MM.1S (cell line): Measurements from ENCODE around the gene UBP1.

ENCODE experiments used
- DNase-seq: peaks from one replicate; pipeline ENCODE4 v3.0.0-alpha.2; 2015
- H2AFZ ChIP-seq: fragments of 300-600 bp; sonication (generic); 2 replicates; pipeline ENCODE4 v1.6.0; 2016; ENCODE audit warnings: antibody characterized with exemption, low read length
- H3F3A ChIP-seq: fragments of 300-600 bp; sonication (generic); 2 replicates; pipeline ENCODE4 v1.6.1; 2016; ENCODE audit warnings: mild to moderate bottlenecking, antibody characterized with exemption, low read length, moderate library complexity, mixed read lengths; ENCODE audit not compliant: insufficient read depth
- H3K27ac ChIP-seq: fragments of 300-600 bp; sonication (generic); 2 replicates; pipeline ENCODE4 v1.5.1; 2016; ENCODE audit warnings: mild to moderate bottlenecking, low read length
- H3K27me3 ChIP-seq: fragments of 300-600 bp; sonication (generic); replicated peaks from 2 replicates; pipeline ENCODE4 v1.6.0; 2016; ENCODE audit warnings: low read length; ENCODE audit not compliant: insufficient read depth
- H3K36me3 ChIP-seq: fragments of 300-600 bp; sonication (generic); replicated peaks from 2 replicates; pipeline ENCODE4 v1.6.1; 2016; ENCODE audit warnings: mild to moderate bottlenecking, low read length, mixed read lengths; ENCODE audit not compliant: insufficient read depth
- H3K4me1 ChIP-seq: fragments of 300-600 bp; sonication (generic); 2 replicates; pipeline ENCODE4 v1.6.1; 2016; ENCODE audit warnings: low read length, mixed read lengths
- H3K4me2 ChIP-seq: fragments of 300-600 bp; sonication (generic); 2 replicates; pipeline ENCODE4 v1.6.0; 2016; ENCODE audit warnings: low read depth, low read length
- H3K4me3 ChIP-seq: fragments of 300-600 bp; sonication (generic); 2 replicates; pipeline ENCODE4 v1.5.1; 2016; ENCODE audit warnings: low read length, mixed read lengths
- H3K79me2 ChIP-seq: fragments of 300-600 bp; sonication (generic); 2 replicates; pipeline ENCODE4 v1.6.1; 2016; ENCODE audit warnings: mixed run types, low read length, mixed read lengths
- H3K9ac ChIP-seq: fragments of 300-600 bp; sonication (generic); 2 replicates; pipeline ENCODE4 v1.6.1; 2016; ENCODE audit warnings: low read length, mixed read lengths
- H3K9me2 ChIP-seq: fragments of 300-600 bp; sonication (generic); replicated peaks from 2 replicates; pipeline ENCODE4 v1.6.1; 2016; ENCODE audit warnings: mild to moderate bottlenecking, low read length, mixed read lengths; ENCODE audit not compliant: insufficient read depth
- H3K9me3 ChIP-seq: fragments of 300-600 bp; sonication (generic); replicated peaks from 2 replicates; pipeline ENCODE4 v1.6.1; 2016; ENCODE audit warnings: mild to moderate bottlenecking, low read length, mixed read lengths; ENCODE audit not compliant: insufficient read depth
- H4K20me1 ChIP-seq: fragments of 300-600 bp; sonication (generic); 2 replicates; pipeline ENCODE4 v1.6.1; 2016; ENCODE audit warnings: mild to moderate bottlenecking, low read length, moderate library complexity, mixed read lengths; ENCODE audit not compliant: insufficient read depth
- CTCF ChIP-seq: fragments of 300-600 bp; sonication (generic); IDR thresholded peaks from 2 replicates; pipeline ENCODE4 v1.5.1; 2016; ENCODE audit warnings: antibody characterized with exemption, low read length, mixed read lengths
- EZH2 ChIP-seq: fragments of 300-600 bp; sonication (generic); optimal IDR thresholded peaks from 2 replicates; pipeline ENCODE3; 2017; ENCODE audit warnings: low read depth, mild to moderate bottlenecking, antibody characterized with exemption, low read length, mixed read lengths
- EZH2phosphoT487 ChIP-seq: fragments of 300-600 bp; sonication (generic); IDR thresholded peaks from 2 replicates; pipeline ENCODE4 v1.6.1; 2018; ENCODE audit warnings: antibody characterized with exemption, low read length

The UBP1 gene

GRCh38 chr3:33364531-33365128 is 75.6 kb downstream of the UBP1 start:
- DNase-seq, result no peak
- Histone ChIP-seq H4K20me1 (no peaks in the 10 kb centered on the region), H3K9ac (no peak overlapping the region), H2AFZ (no peak overlapping the region), H3K4me3 (no peak overlapping the region), H3K4me2 (no peak overlapping the region), H3F3A (no peaks in the 10 kb centered on the region), H3K79me2 (no peaks in the 10 kb centered on the region), H3K27ac (no peak overlapping the region), H3K27me3 (no peaks in the 10 kb centered on the region), H3K9me2 (no peaks in the 10 kb centered on the region), H3K36me3 (no peaks in the 10 kb centered on the region), H3K4me1 (no peaks in the 10 kb centered on the region), H3K9me3 (no peaks in the 10 kb centered on the region)
- TF ChIP-seq EZH2 (no peak), CTCF (no peak), EZH2phosphoT487 (no peak)

GRCh38 chr3:33364060-33364459 is 76.1 kb downstream of the UBP1 start:
- no peak overlapping the region for H3K4me2 ChIP-seq
- no peak overlapping the region for H3K27ac ChIP-seq
- no peak overlapping the region for H3K9ac ChIP-seq
- H3K36me3 ChIP-seq, result no peaks in the 10 kb centered on the region
- H3K27me3 ChIP-seq, result no peaks in the 10 kb centered on the region
- no peaks in the 10 kb centered on the region for H3K9me2 ChIP-seq
- no peaks in the 10 kb centered on the region for H3F3A ChIP-seq
- TF ChIP-seq EZH2 (no peak), EZH2phosphoT487 (no peak), CTCF (no peak)
- H2AFZ ChIP-seq, result no peak overlapping the region
- no peak overlapping the region for H3K4me3 ChIP-seq
- H4K20me1 ChIP-seq, result no peaks in the 10 kb centered on the region
- H3K4me1 ChIP-seq, result no peaks in the 10 kb centered on the region
- no peaks in the 10 kb centered on the region for H3K79me2 ChIP-seq
- H3K9me3 ChIP-seq, result no peaks in the 10 kb centered on the region
- no peak for DNase-seq

- Histone ChIP-seq H3K27me3 (no peaks in the 10 kb centered on the region), H3F3A (no peaks in the 10 kb centered on the region), H3K79me2 (no peaks in the 10 kb centered on the region), H3K9me2 (no peaks in the 10 kb centered on the region), H3K4me2 (no peak overlapping the region), H4K20me1 (no peaks in the 10 kb centered on the region), H3K36me3 (no peaks in the 10 kb centered on the region), H3K27ac (no peak overlapping the region), H3K9me3 (no peaks in the 10 kb centered on the region), H2AFZ (no peak overlapping the region), H3K4me1 (no peaks in the 10 kb centered on the region), H3K9ac (no peak overlapping the region), H3K4me3 (no peak overlapping the region)
- no peak for DNase-seq
- TF ChIP-seq EZH2 (no peak), CTCF (no peak), EZH2phosphoT487 (no peak)
These were observed 76.9 kb downstream of the UBP1 start for GRCh38 chr3:33363113-33363800.
